Measurements from ENCODE around the gene PATL1. TPM values are rescaled to one million over a fixed set of nuclear protein-coding genes. Genes with fewer than 3 reads are reported as not detected.
A peak's percentile ranks its signal among the peaks of the same experiment; 100 is the strongest.

The PATL1 gene
- polyA plus RNA-seq, 1 experiment, result 43.9 TPM

DNA sequence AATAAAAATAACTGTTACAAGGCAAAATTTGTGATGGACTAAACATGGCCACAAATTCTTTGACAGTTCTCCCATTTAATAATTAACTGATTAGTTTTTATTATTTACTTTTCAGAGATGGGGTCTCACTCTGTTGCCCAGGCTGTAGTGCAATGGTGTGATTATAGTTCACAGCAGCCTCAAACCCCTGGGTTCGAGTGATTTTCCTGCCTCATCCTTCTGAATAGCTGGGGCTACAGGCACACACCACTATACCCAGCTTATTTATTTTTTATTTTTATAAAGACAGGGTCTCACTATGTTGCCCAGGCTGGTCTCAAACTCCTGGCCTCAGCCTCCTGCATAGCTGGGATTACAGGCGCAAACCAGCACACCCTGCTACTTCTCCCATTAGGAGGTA lies 4.5 kb upstream of the PATL1 start:
- ChIA-PET CTCF (interaction anchor here (2.8 kb wide), 1 partner anchor 136 kb away, joined by 13 read pairs; no protein-coding TSS in a partner anchor), POLR2A (no interaction called here)
- Histone ChIP-seq H3K27me3 (ENCODE audit: control insufficient read depth, insufficient read depth, low read length) (peaks cover 5% of the 10 kb centered on the region), H3K4me3 (ENCODE audit: low read depth, low read length) (no peak overlapping the region), H3K27ac (ENCODE audit: low read depth, low read length) (no peak overlapping the region), H3K9me3 (ENCODE audit: control insufficient read depth, insufficient read depth, low read length) (no peaks in the 10 kb centered on the region)
- TF ChIP-seq, protein P1, sequence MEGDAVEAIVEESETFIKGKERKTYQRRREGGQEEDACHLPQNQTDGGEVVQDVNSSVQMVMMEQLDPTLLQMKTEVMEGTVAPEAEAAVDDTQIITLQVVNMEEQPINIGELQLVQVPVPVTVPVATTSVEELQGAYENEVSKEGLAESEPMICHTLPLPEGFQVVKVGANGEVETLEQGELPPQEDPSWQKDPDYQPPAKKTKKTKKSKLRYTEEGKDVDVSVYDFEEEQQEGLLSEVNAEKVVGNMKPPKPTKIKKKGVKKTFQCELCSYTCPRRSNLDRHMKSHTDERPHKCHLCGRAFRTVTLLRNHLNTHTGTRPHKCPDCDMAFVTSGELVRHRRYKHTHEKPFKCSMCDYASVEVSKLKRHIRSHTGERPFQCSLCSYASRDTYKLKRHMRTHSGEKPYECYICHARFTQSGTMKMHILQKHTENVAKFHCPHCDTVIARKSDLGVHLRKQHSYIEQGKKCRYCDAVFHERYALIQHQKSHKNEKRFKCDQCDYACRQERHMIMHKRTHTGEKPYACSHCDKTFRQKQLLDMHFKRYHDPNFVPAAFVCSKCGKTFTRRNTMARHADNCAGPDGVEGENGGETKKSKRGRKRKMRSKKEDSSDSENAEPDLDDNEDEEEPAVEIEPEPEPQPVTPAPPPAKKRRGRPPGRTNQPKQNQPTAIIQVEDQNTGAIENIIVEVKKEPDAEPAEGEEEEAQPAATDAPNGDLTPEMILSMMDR (IDR thresholded peaks at IDR 0.05; ENCODE audit: low read depth, low read length), result no peak
- DNase-seq (ENCODE audit: low read depth, low spot score), result no peak

DNA sequence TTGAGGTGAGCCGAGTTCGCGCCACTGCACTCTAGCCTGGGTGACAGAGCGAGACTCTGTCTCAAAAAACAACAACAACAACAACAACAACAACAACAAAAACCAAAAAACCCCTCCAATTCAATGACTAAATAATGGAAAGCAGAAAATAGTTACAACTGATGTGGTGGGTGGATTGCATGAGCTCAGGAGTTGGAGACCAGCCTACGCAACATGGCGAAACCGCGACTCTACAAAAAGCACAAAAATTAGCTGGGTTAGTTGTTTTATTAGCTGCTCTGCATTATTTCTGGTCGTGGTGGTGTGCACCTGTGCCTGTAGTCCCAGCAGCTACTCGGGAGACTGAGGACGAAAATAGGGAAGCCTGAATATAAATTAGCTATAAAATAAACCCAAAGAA lies 2.6 kb upstream of the PATL1 start:
- POLR2A ChIA-PET, result interaction anchor here (0.6 kb wide), 1 partner anchor 134 kb away, joined by 3 read pairs; no protein-coding TSS in a partner anchor
- Histone ChIP-seq H3K4me3 (ENCODE audit: low read depth, low read length) (no peak overlapping the region), H3K9me3 (ENCODE audit: control insufficient read depth, insufficient read depth, low read length) (no peaks in the 10 kb centered on the region), H3K27ac (ENCODE audit: low read depth, low read length) (no peak overlapping the region), H3K27me3 (ENCODE audit: control insufficient read depth, insufficient read depth, low read length) (peaks cover 5% of the 10 kb centered on the region)
- DNase-seq (ENCODE audit: low read depth, low spot score), result no peak
- CTCF ChIA-PET, result interaction anchor here (1.5 to 2.8 kb wide), 3 partner anchors 9 to 134 kb away, joined by 4 to 18 read pairs (median 13); partner anchors contain the start of gene STX3
- TF ChIP-seq, protein P1 (IDR thresholded peaks at IDR 0.05; ENCODE audit: low read depth, low read length), result no peak

DNA sequence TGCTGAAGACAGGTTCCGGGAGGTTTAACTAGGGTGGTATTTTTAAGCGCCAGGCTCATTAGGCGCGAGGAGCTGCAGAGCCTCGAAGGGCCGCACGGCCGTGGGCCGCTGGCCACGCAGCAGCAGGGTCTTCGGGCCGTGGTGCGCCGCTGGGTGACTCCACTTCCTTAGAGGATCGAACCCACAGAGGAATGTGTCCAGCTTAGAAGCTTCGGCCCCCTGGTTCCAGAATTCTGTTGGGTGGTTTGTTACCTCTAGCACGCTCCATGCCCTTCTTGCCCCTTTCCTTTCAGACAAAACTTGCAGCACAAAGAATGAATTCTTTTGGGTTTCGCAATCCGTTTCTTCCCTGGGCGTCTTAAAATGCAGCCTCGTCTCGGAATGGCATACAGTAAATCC lies 773 bp upstream of the PATL1 start:
- TF ChIP-seq, protein P1 (IDR thresholded peaks at IDR 0.05; ENCODE audit: low read depth, low read length), result no peak
- CTCF ChIA-PET, result interaction anchor here (0.7 to 2.3 kb wide), 8 partner anchors 11 to 498 kb away, joined by 3 to 20 read pairs (median 6); partner anchors contain the start of gene STX3
- DNase-seq (ENCODE audit: low read depth, low spot score), result no peak
- peak overlapping the region; percentile 99 for H3K27ac ChIP-seq (ENCODE audit: low read depth, low read length)
- no peaks in the 10 kb centered on the region for H3K9me3 ChIP-seq (ENCODE audit: control insufficient read depth, insufficient read depth, low read length)
- H3K27me3 ChIP-seq (ENCODE audit: control insufficient read depth, insufficient read depth, low read length), result no peaks in the 10 kb centered on the region
- H3K4me3 ChIP-seq (ENCODE audit: low read depth, low read length), result peak overlapping the region; percentile 74
- POLR2A ChIA-PET, result interaction anchor here (0.7 to 1.5 kb wide), 11 partner anchors 8 to 1335 kb away, joined by 3 to 15 read pairs (median 6); partner anchors contain the start of genes FAM111A, OSBP and STX3

DNA sequence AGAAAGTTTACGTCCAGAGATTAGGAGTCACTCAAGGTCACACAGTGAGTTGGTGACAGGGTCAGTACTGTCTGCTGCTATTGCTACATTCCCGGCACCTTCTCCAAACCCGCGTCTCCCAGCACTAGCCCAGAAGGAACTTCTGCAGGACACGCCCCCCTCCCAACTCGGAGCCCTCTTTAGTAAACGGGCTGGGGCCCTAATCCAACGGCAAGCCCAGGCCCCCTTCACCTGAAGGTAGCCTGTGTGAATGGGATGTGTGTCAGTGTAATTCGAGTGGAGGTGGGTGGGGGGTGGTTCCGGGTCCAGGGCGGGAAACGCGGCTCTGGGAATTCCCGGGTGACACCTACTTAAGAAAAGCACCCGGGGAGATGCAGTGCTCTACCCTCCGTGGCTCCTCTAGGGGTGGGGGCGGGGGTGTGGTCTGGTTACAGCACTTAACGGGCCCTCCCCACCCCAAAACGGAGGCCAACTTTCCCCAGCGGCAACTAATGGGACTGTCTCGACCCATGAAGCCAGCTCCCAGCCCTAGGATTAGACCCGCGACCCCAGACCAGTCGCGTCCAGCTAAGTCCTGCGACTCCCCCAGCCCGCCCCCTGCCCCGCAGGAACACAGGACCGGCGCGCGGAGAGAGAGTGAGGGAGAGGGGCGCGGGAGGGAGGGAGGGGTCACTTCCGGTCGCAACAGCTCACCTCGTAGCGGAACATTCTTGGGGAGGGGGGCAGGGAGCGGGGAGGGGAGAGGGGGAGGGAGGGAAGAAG lies 468 bp downstream of the PATL1 start:
- H3K27ac ChIP-seq (ENCODE audit: low read depth, low read length), result peak overlapping the region; percentile 62
- ChIA-PET POLR2A (interaction anchor here (0.7 to 1.5 kb wide), 6 partner anchors 9 to 119 kb away, joined by 3 to 8 read pairs (median 5); partner anchors contain the start of genes OSBP and STX3), CTCF (interaction anchor here (0.6 to 2.3 kb wide), 7 partner anchors 12 to 497 kb away, joined by 3 to 20 read pairs (median 5); no protein-coding TSS in a partner anchor)
- no peaks in the 10 kb centered on the region for H3K27me3 ChIP-seq (ENCODE audit: control insufficient read depth, insufficient read depth, low read length)
- TF ChIP-seq, protein P1 (IDR thresholded peaks at IDR 0.05; ENCODE audit: low read depth, low read length), result peak; percentile 24; the same call in 1 of the 2 replicates
- no peak for DNase-seq (ENCODE audit: low read depth, low spot score)
- H3K4me3 ChIP-seq (ENCODE audit: low read depth, low read length), result peak overlapping the region; percentile 85
- H3K9me3 ChIP-seq (ENCODE audit: control insufficient read depth, insufficient read depth, low read length), result no peaks in the 10 kb centered on the region

DNA sequence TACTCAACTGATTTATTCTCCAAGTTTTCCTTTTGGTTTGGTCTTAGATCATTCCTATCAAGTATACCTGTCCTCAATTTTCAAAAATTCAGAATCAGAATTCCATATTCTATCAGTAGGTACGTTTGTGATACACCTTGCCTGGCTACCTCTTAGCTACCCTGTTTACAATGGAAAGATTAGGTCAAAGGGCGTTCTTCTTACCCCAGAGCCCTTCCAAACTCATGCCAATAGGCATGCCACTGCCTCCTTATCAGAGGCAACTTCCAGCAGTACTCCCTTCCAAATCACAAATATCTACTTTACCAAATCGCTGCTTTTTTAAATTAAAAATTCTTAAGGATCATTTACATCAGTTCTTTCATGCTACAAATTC lies 1.0 kb downstream of the PATL1 start:
- Histone ChIP-seq H3K4me3 (ENCODE audit: low read depth, low read length) (peak overlapping the region; percentile 85), H3K27ac (ENCODE audit: low read depth, low read length) (no peak overlapping the region), H3K27me3 (ENCODE audit: control insufficient read depth, insufficient read depth, low read length) (no peaks in the 10 kb centered on the region), H3K9me3 (ENCODE audit: control insufficient read depth, insufficient read depth, low read length) (no peaks in the 10 kb centered on the region)
- TF ChIP-seq, protein P1 (IDR thresholded peaks at IDR 0.05; ENCODE audit: low read depth, low read length), result no peak
- DNase-seq (ENCODE audit: low read depth, low spot score), result no peak
- POLR2A ChIA-PET, result interaction anchor here (0.7 kb wide), 1 partner anchor 8 kb away, joined by 3 read pairs; no protein-coding TSS in a partner anchor
- CTCF ChIA-PET, result no interaction called here
